GM18867 (cell line): Measurements from ENCODE around the gene NDUFB7.
A peak's percentile ranks its signal among the peaks of the same experiment; 100 is the strongest.
"Not testable (repeated sequence)": the region's sequence is repeated elsewhere in the genome, so short reads cannot be mapped to it uniquely, and the experiment has no call there.

Source experiments
- ATAC-seq: cut with Tn5 transposase; IDR thresholded peaks from one replicate; pipeline ENCODE4 v1.9.1; 2021; ENCODE audit warnings: mild to moderate bottlenecking, moderate library complexity; ENCODE audit not compliant: unreplicated experiment

NDUFB7 gene

GRCh38 chr19:14554382-14554812 lies 17.5 kb downstream of the NDUFB7 start:
- no peak for ATAC-seq

GRCh38 chr19:14553939-14554243 lies 18.0 kb downstream of the NDUFB7 start:
- ATAC-seq = no peak

GRCh38 chr19:14553042-14553938 lies 18.6 kb downstream of the NDUFB7 start:
- no peak for ATAC-seq

- not testable (repeated sequence) for ATAC-seq
Measured at GRCh38 chr19:14552006-14552360, 19.9 kb downstream of the NDUFB7 start.

GRCh38 chr19:14551134-14552005 lies 20.5 kb downstream of the NDUFB7 start:
- not testable (repeated sequence) for ATAC-seq

- no peak for ATAC-seq
Measured at GRCh38 chr19:14550201-14550754, 21.6 kb downstream of the NDUFB7 start.

- no peak for ATAC-seq
Measured at GRCh38 chr19:14545716-14546082, 26.2 kb downstream of the NDUFB7 start.

GRCh38 chr19:14544977-14545715 lies 26.7 kb downstream of the NDUFB7 start:
- ATAC-seq = no peak

- ATAC-seq = no peak
Measured at GRCh38 chr19:14544047-14544446, 27.8 kb downstream of the NDUFB7 start.

GRCh38 chr19:14542711-14543328 lies 29.0 kb downstream of the NDUFB7 start:
- ATAC-seq = no peak

- not testable (repeated sequence) for ATAC-seq
Measured at GRCh38 chr19:14541979-14542378, 29.9 kb downstream of the NDUFB7 start.

GRCh38 chr19:14540741-14541525 lies 30.9 kb downstream of the NDUFB7 start:
- ATAC-seq = no peak

- ATAC-seq = no peak
Measured at GRCh38 chr19:14536926-14537692, 34.8 kb downstream of the NDUFB7 start.

GRCh38 chr19:14533450-14533849 lies 38.4 kb downstream of the NDUFB7 start:
- no peak for ATAC-seq

GRCh38 chr19:14530506-14530905 lies 41.4 kb downstream of the NDUFB7 start:
- no peak for ATAC-seq

- ATAC-seq = no peak
Measured at GRCh38 chr19:14530005-14530348, 41.9 kb downstream of the NDUFB7 start.

GRCh38 chr19:14529254-14530004 lies 42.4 kb downstream of the NDUFB7 start, which contains the start of gene TECR:
Gene TECR, plus strand, starts transcription at chr19:14529594. Its CDS starts 103 bp downstream, at chr19:14529697.
- peak; percentile 92 for ATAC-seq
